Colonic mucosa (tissue), 4 donors: Measurements from ENCODE around the gene AP3B1. TPM values are rescaled to one million over a fixed set of nuclear protein-coding genes. Genes with fewer than 3 reads are reported as not detected.
A peak's percentile ranks its signal among the peaks of the same experiment; 100 is the strongest.

Source experiments
- DNase-seq: peaks from one replicate; pipeline ENCODE4 v3.0.0-alpha.2; 2020
- H3K27ac ChIP-seq: fragments of 200-600 bp; one replicate; pipeline ENCODE4 v1.8.0; 2021
- H3K27me3 ChIP-seq: fragments of 200-600 bp; one replicate; pipeline ENCODE4 v1.8.0; 2021
- H3K36me3 ChIP-seq: fragments of 200-600 bp; one replicate; pipeline ENCODE4 v1.8.0; 2021
- H3K4me1 ChIP-seq: fragments of 200-600 bp; one replicate; pipeline ENCODE4 v1.8.0; 2021; ENCODE audit warnings: mild to moderate bottlenecking
- H3K4me3 ChIP-seq: fragments of 200-600 bp; one replicate; pipeline ENCODE4 v1.8.0; 2021
- H3K9ac ChIP-seq, 2 donors: one replicate each; pipeline ENCODE4 v1.7.0; 2013; ENCODE audit warnings: control low read depth in 2 of 2, low read depth in 2 of 2, low read length in 2 of 2
- H3K9me3 ChIP-seq: fragments of 200-600 bp; one replicate; pipeline ENCODE4 v1.8.0; 2021
- CTCF ChIP-seq: fragments of 200-600 bp; IDR thresholded peaks from one replicate; pipeline ENCODE4 v1.8.0; 2022; ENCODE audit warnings: antibody characterized with exemption, mild to moderate bottlenecking
- intact Hi-C: fragments of 100-400 bp; cut with DNase I; formaldehyde crosslinking; loops from one replicate; pipeline ENCODE4 v1.14.1; 2022
- total RNA-seq, 2 donors: library from RNA; stranded (reverse); fragmentation: NEBNext Ultra II Directional in 1 of 2; extraction: Animal tissue kit (Norgen Biotek cat#: 25700) in 1 of 2; gene quantifications; one replicate each; pipeline ENCODE4 v1.2.1, GENCODE V29; 2021
- donor health status: healthy.
- donor health status: DM: no; HTN: no; CAD: no.
- donor health status: DM: no; HTN: no; CAD: no.

The AP3B1 gene
- total RNA-seq, 2 donors from 2014 or later, result 53.3 to 62.6 TPM

GRCh38 chr5:78019744-78020143 lies 274.8 kb downstream of the AP3B1 start:
- Histone ChIP-seq H3K27ac (no peak overlapping the region), H3K27me3 (no peaks in the 10 kb centered on the region), H3K4me3 (no peak overlapping the region), H3K9ac (no peak overlapping the region), H3K4me1 (no peaks in the 10 kb centered on the region), H3K36me3 (no peaks in the 10 kb centered on the region), H3K9me3 (no peaks in the 10 kb centered on the region)
- TF ChIP-seq CTCF, result no peak
- intact Hi-C loops, result no loop called here
- DNase-seq, result no peak

DNA sequence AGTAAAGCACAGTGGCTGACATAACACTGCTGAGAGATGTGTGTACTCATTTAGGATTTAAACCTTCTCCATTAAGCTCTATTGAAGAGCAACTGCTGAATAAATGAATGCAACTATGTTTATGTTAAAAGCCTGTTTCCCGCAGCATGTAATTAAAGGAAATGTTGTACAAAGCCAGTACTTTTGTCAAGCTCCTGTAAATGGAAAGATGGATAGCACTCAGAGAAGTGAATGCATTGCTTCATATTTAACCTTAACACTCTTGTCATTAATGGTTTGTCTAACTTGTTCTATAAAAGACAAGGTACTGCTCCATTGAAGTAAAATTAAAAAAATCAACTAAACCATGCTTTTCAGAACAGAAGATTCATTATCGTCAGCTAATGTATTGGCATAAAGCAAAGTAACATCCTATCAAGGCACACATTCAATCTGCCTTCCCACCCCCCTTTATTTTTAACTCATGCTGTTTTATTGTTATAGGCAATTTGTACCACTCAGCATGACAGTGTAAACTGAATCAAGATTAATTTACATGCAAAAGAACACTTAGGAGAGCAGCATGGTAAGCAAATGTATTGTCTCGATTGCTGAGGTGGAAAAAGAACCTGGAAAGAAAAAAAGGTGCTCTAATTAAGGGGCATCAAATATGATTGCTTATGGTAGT lies 277.5 kb downstream of the AP3B1 start:
- Histone ChIP-seq H3K27me3 (no peaks in the 10 kb centered on the region), H3K36me3 (no peaks in the 10 kb centered on the region), H3K4me3 (no peak overlapping the region), H3K4me1 (no peaks in the 10 kb centered on the region), H3K9me3 (no peaks in the 10 kb centered on the region), H3K27ac (no peak overlapping the region), H3K9ac (no peak overlapping the region)
- TF ChIP-seq CTCF, result no peak
- intact Hi-C loops, result no loop called here
- DNase-seq, result no peak

DNA sequence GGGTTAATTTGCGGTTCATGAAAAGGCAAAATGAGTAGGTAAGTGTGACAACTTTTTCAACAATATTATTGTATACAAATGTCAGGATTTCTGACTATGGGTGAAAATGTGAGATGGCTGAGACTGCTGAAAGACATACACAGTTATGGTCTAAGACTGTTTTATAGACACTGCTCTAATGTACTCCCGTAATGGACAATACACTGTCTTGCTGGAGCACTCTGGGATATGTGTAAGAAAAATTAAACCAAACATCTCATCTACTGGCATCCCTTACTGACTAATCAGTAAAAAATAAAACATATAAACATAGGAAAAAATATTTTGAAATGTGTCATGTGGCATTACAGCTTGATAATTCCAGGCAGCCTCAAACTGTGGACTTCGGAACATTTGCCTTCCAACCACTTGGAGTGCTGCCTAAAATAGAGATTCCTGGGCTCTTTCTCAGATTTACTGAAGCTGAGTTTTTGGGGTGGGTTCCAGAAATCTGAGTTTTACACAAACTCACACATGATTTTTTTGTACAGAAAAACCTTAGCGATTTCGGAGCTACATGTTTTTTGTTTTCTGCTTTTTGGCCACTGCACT lies 284.5 kb downstream of the AP3B1 start:
- no peak overlapping the region for H3K9ac ChIP-seq
- no peak overlapping the region for H3K4me3 ChIP-seq
- no peak overlapping the region for H3K27ac ChIP-seq
- intact Hi-C loops, result loop anchor here (5.0 kb wide), 1 partner anchor 448 kb away; no protein-coding TSS in a partner anchor
- no peaks in the 10 kb centered on the region for H3K36me3 ChIP-seq
- no peaks in the 10 kb centered on the region for H3K9me3 ChIP-seq
- no peaks in the 10 kb centered on the region for H3K4me1 ChIP-seq
- no peak for TF ChIP-seq CTCF
- DNase-seq, result no peak
- no peaks in the 10 kb centered on the region for H3K27me3 ChIP-seq

DNA sequence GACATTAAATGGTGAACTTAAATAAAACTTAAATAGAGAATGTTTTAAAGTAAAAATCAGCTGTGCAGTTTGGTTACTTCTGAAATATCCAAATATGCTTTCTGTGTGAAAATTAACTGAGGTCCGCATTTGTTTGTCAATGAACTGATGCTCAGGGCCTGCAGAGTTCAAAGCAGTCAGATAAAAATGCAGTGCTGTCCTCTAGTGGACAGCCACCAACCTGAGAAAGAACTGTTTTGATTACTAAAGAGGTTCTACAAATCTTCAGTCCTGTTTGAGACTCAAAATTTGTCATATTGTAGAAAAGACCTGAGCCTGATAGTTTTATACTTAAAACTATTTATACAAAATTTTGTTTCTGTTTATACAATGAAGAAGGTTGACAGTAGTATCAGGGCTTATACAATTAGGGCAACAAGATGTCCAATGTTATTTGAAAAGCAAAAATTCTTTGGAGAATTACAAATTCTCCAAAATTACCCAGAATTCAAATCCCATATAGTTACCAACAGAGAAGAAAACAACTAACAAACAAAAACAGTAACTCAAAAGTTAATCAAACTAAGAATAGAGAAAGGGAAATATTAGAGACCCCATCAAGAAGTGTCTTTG lies 286.0 kb downstream of the AP3B1 start:
- DNase-seq, result no peak
- Histone ChIP-seq H3K9ac (no peak overlapping the region), H3K27me3 (no peaks in the 10 kb centered on the region), H3K27ac (no peak overlapping the region), H3K36me3 (no peaks in the 10 kb centered on the region), H3K9me3 (no peaks in the 10 kb centered on the region), H3K4me3 (no peak overlapping the region), H3K4me1 (no peaks in the 10 kb centered on the region)
- peak; percentile 64 for TF ChIP-seq CTCF
- intact Hi-C loops, result loop anchor here (5.0 kb wide), 1 partner anchor 446 kb away; no protein-coding TSS in a partner anchor

DNA sequence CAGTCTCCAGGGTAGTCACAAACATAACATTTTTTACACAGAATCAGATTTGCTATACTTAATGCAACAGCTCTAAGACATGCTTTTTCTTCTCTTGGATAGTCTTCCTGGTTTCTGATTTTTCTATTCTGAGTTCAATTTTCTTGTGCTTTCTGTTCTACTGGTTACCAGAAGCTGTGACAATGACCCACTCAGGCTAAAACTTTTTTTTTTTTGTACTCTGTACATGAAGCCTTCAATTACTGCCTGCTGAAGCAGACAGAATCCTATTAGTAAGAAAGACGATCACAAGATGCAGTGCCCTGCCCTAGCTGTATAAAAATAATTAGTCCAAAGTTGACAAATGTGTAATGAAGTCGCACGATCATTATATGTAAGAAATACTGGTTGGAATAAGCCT lies 287.3 kb downstream of the AP3B1 start:
- Histone ChIP-seq H3K27me3 (no peaks in the 10 kb centered on the region), H3K4me1 (no peaks in the 10 kb centered on the region), H3K27ac (no peak overlapping the region), H3K4me3 (no peak overlapping the region), H3K36me3 (no peaks in the 10 kb centered on the region), H3K9ac (no peak overlapping the region), H3K9me3 (no peaks in the 10 kb centered on the region)
- DNase-seq, result no peak
- no peak for TF ChIP-seq CTCF
- intact Hi-C loops, result loop anchor here (5.0 kb wide), 1 partner anchor 445 kb away; no protein-coding TSS in a partner anchor
